Osteocyte (in vitro differentiated cells): Measurements from ENCODE around the gene SEC22A. TPM values are rescaled to one million over a fixed set of nuclear protein-coding genes. Genes with fewer than 3 reads are reported as not detected.

Experiments
- DNase-seq: peaks from one replicate; pipeline ENCODE4 v3.0.0; 2021; ENCODE audit warnings: mixed read lengths; ENCODE audit not compliant: unreplicated experiment; ENCODE audit errors: extremely low spot score
- H3K27ac Mint-ChIP-seq: one replicate; pipeline ENCODE4 v1.8.0; 2021; ENCODE audit warnings: mild to moderate bottlenecking, mixed read lengths; ENCODE audit not compliant: unreplicated experiment
- H3K27me3 Mint-ChIP-seq: one replicate; pipeline ENCODE4 v1.8.0; 2021; ENCODE audit warnings: mixed read lengths; ENCODE audit not compliant: unreplicated experiment
- H3K36me3 Mint-ChIP-seq: one replicate; pipeline ENCODE4 v1.8.0; 2021; ENCODE audit warnings: mixed read lengths; ENCODE audit not compliant: unreplicated experiment
- H3K4me1 Mint-ChIP-seq: one replicate; pipeline ENCODE4 v1.8.0; 2021; ENCODE audit warnings: mixed read lengths; ENCODE audit not compliant: unreplicated experiment
- H3K4me3 Mint-ChIP-seq: one replicate; pipeline ENCODE4 v1.8.0; 2021; ENCODE audit warnings: mild to moderate bottlenecking, moderate library complexity, mixed read lengths; ENCODE audit not compliant: unreplicated experiment
- H3K9me3 Mint-ChIP-seq: one replicate; pipeline ENCODE4 v1.8.0; 2021; ENCODE audit warnings: mixed read lengths; ENCODE audit not compliant: unreplicated experiment
- CTCF ChIP-seq: fragments of 200-600 bp; sonication (generic); IDR thresholded peaks from 2 replicates; pipeline ENCODE4 v1.5.0; 2021; ENCODE audit warnings: antibody characterized with exemption, mild to moderate bottlenecking, moderate library complexity
- total RNA-seq: library from RNA; stranded (reverse); gene quantifications from 2 replicates; pipeline ENCODE4 v1.2.1, GENCODE V29; 2021

Gene SEC22A
- total RNA-seq, 1 donor from 2014 or later: 19.1 TPM

GRCh38 chr3:123292321-123293310, 90.9 kb downstream of the SEC22A start:
- H3K36me3 Mint-ChIP-seq: peaks cover 8% of the 10 kb centered on the region
- H3K4me1 Mint-ChIP-seq: no peaks in the 10 kb centered on the region
- H3K27ac Mint-ChIP-seq: no peak overlapping the region
- no peaks in the 10 kb centered on the region for H3K9me3 Mint-ChIP-seq
- no peak overlapping the region for H3K4me3 Mint-ChIP-seq
- TF ChIP-seq CTCF: no peak
- DNase-seq: no peak
- peaks cover 17% of the 10 kb centered on the region for H3K27me3 Mint-ChIP-seq

GRCh38 chr3:123294296-123294938, 92.7 kb downstream of the SEC22A start:
- H3K27me3 Mint-ChIP-seq: peaks cover 17% of the 10 kb centered on the region
- DNase-seq: peak; percentile 78
- no peak overlapping the region for H3K27ac Mint-ChIP-seq
- H3K4me3 Mint-ChIP-seq: no peak overlapping the region
- no peaks in the 10 kb centered on the region for H3K9me3 Mint-ChIP-seq
- H3K36me3 Mint-ChIP-seq: peaks cover 10% of the 10 kb centered on the region
- no peak for TF ChIP-seq CTCF
- no peaks in the 10 kb centered on the region for H3K4me1 Mint-ChIP-seq

- no peak overlapping the region for H3K4me3 Mint-ChIP-seq
- H3K9me3 Mint-ChIP-seq: no peaks in the 10 kb centered on the region
- peaks cover 17% of the 10 kb centered on the region for H3K27me3 Mint-ChIP-seq
Observed at GRCh38 chr3:123295171-123295900, 93.6 kb downstream of the SEC22A start.

GRCh38 chr3:123295901-123296250, 94.1 kb downstream of the SEC22A start:
- H3K4me1 Mint-ChIP-seq: no peaks in the 10 kb centered on the region
- H3K27ac Mint-ChIP-seq: no peak overlapping the region
- peaks cover 17% of the 10 kb centered on the region for H3K27me3 Mint-ChIP-seq
- H3K36me3 Mint-ChIP-seq: peaks cover 4% of the 10 kb centered on the region
- no peak for TF ChIP-seq CTCF
- peak; percentile 81 for DNase-seq
- no peak overlapping the region for H3K4me3 Mint-ChIP-seq
- no peaks in the 10 kb centered on the region for H3K9me3 Mint-ChIP-seq

More at GRCh38 chr3:123295171-123295900, 93.6 kb downstream of the SEC22A start:
- Mint-ChIP-seq H3K36me3 (peaks cover 4% of the 10 kb centered on the region), H3K4me1 (no peaks in the 10 kb centered on the region), H3K27ac (no peak overlapping the region)
- peak; percentile 69 for DNase-seq
- TF ChIP-seq CTCF: no peak
